Kidney tubule cell (primary cell): ENCODE data around the gene UBE2J2.
A peak's percentile ranks its signal among the peaks of the same experiment; 100 is the strongest.
"Not testable (repeated sequence)": the region's sequence is repeated elsewhere in the genome, so short reads cannot be mapped to it uniquely, and the experiment has no call there.

Source experiments
- DNase-seq: peaks from one replicate; pipeline ENCODE4 v3.0.0-alpha.2; 2018; ENCODE audit warnings: low spot score

Gene UBE2J2

DNA sequence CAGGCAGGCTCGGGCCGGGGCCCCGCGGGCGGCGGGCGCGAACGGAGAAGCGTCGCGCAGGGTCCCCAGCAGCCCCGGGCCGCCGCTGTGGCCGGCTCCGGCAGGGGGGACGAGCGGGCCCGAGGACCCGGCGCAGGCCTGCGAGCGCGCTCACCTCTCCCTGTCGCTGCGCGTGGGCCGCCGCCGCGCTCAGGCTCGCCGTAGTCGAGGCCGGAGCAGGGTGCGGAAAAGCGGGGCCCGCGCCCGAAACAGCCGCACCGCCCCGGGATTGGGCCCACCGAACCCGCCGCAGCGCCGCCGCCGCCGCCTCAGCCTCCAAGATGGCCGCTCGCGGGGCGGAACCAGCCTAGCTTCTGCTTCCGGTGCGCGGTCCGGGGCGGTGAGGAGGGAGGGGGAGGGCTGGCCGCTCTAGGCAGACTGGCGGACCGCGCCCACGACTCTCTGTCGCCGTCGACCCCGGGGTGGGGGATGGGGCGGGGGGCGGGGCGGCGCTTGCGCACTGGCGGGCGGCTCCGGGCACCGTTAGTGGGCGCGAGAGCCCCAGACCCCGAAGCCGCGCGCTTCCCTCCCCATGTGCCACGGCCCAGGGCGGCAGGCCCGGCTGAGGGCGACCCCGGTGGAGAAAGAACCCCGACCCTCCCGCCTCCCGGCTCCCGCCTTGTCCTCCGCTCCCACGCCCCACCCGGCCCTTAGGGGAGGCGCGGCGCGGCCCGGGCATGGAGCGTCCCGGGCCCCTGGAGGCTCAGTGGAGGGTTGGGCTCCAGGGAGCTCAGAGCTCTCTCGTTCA lies at the start of gene UBE2J2:
Gene UBE2J2 (minus strand): TSS at position 343 of the 787 bp plus-strand sequence. CDS start 5,862 bp downstream, outside the sequence.
- peak; percentile 89 for DNase-seq

GRCh38 chr1:1322952-1323351 lies 49.3 kb upstream of the UBE2J2 start:
- DNase-seq = no peak

GRCh38 chr1:1322418-1322817 lies 48.8 kb upstream of the UBE2J2 start:
- no peak for DNase-seq

DNA sequence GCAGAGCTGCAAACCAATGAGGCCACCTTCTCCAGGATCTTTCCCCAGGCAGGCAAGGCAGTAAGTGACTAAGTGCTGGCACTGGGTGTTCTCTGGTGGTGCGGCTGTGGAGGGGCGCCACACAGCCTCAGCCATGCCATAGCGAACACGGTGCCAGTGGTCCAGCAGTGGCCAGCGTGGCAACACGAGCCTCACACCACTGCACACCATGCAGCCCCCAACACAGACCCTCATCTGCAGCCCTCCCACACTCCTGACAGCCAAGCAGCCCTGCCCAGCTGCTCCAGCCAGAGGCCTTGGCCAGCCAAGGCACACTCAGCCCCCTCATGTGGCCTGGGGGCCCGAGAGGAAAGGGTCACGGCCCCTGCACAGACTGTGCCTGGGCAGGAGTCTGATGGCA lies 47.8 kb upstream of the UBE2J2 start:
- no peak for DNase-seq

DNA sequence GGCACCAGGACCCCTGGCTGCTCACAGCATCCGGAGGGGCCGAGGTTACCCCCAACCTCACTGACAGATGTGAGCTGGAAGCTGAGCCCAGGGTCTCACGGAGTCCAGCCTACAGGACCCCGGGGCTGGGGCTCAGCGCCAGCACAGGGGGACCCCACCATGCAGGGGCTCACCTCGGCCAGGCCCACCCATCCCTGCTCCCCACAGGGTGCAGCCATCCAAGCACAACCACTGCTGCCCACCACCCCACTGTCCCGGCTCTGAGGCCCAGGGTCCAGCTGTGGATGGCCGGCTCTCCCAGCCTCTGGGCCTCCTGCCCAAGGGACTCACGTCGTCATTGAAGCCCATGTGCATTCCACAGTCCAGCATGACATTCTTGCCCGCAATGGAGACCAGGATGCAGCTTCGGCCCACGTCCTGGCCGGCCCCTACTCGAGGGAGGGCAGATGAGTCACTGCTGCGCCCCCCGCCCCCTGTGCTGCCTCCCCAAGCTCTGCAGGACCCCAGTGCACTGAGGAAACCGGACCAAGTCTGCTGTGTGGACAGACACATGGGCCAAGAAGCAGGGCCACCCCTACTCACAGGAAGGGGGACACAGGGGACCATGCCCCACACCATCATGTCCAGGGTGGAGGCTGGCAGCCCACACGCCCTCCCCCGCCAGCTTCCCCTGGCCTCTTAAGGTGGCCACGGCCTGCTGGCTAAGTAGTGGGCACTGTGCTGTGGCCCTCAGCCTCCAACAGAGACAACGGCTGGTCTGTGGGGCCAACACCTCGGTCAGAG lies 47.2 kb upstream of the UBE2J2 start:
- DNase-seq = no peak

DNA sequence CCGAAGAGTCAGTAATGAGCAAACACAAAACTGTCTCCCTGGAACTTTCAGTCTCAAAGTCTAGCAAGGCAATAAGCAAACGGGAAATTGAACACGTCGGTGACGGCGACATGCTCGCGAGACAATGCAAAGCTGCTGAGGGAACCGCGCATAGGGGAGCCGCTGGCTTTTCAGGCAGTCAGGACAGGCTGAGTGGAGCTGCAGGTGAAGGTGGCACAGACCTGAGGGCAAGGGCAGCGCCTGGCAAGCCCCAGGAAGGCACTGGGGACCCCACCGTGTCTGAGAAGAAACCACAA lies 45.9 kb upstream of the UBE2J2 start:
- DNase-seq = no peak

- DNase-seq = no peak
Measured at GRCh38 chr1:1318777-1319645, 45.4 kb upstream of the UBE2J2 start.

DNA sequence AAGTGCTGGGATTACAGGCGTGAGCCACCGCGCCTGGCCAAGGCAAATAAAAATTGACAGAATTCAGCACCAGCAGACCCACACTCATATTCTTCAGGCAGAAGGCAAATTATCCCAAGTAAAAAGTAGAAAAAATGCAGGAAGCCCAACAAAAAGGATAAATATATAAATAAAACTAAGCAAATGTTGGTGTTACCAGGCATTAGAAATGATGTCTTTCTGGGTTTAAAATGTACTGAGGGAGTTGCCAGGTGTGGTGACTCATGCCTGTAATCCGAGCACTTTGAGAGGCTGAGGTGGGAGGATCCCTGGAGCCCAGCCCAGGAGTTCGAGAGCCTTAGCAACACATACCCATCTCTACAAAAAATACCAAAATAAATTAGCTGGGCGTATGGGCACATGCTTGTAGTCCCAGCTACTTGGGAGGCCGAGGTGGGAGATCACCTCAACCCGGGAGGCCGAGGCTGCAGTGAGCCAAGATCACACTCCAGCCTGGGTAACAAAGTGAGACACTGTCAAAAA lies 44.5 kb upstream of the UBE2J2 start:
- DNase-seq = peak; percentile 89

GRCh38 chr1:1317420-1317819 lies 43.8 kb upstream of the UBE2J2 start:
- DNase-seq = no peak

- DNase-seq = not testable (repeated sequence)
Measured at GRCh38 chr1:1316199-1316598, 42.5 kb upstream of the UBE2J2 start.

DNA sequence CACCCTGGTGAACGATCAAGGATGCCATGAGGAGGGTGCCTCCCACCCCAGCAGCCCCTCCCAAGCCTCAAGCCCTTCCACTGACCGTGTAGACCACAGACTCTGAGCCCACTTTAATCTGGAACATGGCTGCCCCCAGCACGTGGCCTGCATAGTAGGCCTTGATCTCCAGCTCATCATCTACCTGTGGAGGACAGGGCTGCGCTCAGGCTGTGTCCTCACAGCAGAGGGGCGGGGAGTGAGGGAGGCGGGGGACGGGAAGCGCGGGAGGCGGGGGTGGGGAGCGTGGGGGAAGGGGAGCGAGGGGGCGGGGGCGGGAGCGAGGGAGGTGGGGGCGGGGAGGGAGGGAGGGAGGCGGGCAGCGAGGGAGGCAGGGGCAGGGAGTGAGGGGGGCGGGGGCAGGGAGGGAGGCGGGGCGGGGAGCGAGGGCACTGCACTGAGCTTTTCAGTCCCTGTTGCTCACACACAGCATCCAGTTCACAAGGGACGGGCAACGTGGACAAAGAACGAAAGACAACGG lies 41.8 kb upstream of the UBE2J2 start:
- no peak for DNase-seq

GRCh38 chr1:1314678-1315335 lies 41.2 kb upstream of the UBE2J2 start:
- DNase-seq = no peak

DNA sequence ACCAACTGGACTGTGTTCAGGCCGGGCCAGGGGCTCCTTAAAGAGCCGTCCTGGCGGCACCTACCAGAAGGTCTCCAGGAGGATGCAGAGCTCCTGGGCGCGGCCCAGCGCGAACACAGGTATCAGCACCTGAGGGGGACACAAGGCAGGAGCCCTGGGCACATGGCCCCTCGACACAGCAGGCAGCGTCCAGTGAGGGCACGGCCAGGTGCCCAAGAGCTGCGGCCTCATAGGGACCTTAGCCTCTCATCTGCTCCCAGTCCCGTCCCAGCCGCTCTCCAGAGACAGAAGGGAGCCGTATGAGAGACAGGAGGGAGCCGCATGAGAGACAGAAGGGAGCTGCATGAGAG lies 40.6 kb upstream of the UBE2J2 start:
- no peak for DNase-seq

DNA sequence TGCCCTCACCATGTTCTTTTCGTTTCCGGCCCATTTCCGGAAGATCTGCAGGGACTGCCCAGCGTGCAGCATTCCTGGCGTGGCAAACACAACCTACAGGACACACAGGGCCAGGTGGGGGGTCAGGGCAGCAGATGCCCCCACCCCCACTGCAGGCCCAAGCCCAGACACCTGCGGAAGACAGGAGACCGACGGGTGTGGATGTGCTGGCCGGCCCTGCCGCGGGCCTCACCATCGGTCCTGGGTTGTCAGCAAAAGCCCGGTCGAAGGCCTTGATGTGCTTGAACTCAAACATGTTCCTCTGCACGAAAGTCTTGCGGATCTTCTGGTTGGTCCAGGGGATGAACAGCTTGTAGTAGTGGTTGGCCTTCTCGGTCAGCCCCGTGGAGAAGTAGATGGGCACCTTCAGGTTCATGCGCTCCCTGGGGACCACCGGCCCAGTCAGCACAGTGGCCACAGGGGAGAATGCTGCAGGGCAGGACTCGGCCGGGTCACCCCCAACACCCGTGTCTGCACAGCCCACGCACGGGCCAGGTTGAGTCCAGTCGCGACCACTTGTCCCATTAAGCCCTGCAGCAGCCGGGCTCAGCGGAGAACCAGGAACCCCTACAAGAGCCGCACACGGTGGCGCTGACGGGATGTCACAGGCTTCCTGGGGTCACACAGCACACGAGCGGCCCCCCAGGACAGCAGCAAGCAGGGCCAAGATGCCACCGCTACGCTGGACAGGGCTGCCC lies 40.0 kb upstream of the UBE2J2 start:
- DNase-seq = no peak

DNA sequence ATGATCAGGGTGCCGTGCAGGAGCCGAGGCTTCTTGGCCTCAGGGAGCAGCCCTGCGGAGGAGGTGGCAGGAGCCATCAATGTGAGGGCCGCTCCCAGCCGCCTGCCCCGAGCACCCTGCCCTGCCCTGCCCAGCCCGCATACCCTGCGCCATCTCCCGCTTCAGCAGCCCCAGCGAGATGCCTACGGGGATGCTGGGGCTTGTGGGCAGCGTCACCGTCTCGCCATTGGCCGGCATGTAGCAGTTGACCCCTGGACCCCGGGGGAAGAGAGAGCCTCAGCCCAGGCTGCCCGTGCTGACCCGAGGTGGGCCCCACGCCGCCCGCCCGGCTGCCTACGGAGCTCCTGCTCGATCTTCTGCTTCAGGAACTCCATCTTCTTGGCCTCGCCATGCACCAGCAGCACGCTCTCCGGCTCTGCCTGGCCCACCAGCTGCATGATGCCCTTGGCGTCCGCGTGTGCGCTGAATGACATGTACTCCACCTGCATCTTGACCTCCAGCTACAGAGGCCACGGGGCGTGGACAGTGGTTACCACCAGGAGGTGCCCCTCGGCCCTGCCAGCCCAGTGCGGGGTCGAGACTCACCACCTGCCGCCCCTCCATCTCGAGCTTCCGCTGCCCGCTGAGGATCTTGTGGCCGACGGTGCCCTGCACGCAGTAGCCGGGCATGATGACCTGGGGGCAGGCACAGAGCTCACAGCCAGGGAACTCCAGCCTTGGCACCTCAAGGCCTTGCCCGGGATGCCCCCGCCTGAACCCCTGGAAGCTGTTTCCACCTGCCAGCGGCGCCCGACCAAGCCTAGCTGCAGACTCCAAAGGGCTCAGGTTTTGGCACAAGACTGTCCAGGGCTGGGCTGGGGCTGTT lies 39.0 kb upstream of the UBE2J2 start:
- no peak for DNase-seq

GRCh38 chr1:1311107-1312104 lies 37.8 kb upstream of the UBE2J2 start:
- DNase-seq = no peak

DNA sequence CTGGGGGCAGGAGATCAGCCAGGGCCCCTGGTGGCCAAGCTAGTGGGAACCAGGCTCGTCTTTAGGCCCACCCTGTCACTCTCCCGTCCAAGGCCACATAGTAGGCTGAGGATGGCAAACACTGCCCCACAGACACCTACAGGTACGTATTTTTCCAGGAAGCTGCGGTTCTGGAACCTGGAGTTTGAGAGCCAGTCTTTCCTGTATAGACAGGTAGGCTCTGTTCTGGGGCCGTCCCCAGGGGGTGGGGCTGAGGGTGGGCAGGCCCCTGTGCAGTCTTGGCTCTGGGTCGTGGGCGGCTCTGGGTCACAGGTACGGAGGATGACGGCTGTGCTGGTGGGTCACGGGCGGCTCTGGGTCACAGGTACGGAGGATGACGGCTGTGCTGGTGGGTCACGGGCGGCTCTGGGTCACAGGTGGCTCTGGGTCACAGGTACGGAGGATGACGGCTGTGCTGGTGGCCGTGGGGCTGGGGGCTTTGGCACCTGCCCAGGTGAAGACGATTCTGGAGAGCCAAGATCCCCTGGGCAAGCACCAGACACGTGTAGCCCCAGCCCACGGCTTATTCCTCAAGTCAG lies 36.9 kb upstream of the UBE2J2 start:
- DNase-seq = no peak

- DNase-seq = no peak
Measured at GRCh38 chr1:1310109-1310385, 36.4 kb upstream of the UBE2J2 start.
